Measurements from ENCODE around the gene SCN1A. TPM values are rescaled to one million over a fixed set of nuclear protein-coding genes. Genes with fewer than 3 reads are reported as not detected.

SCN1A gene
- total RNA-seq (2014; rRNA removed; shearing (Covaris generic); ENCODE audit: low replicate concordance), result not detected in 2 replicates

DNA sequence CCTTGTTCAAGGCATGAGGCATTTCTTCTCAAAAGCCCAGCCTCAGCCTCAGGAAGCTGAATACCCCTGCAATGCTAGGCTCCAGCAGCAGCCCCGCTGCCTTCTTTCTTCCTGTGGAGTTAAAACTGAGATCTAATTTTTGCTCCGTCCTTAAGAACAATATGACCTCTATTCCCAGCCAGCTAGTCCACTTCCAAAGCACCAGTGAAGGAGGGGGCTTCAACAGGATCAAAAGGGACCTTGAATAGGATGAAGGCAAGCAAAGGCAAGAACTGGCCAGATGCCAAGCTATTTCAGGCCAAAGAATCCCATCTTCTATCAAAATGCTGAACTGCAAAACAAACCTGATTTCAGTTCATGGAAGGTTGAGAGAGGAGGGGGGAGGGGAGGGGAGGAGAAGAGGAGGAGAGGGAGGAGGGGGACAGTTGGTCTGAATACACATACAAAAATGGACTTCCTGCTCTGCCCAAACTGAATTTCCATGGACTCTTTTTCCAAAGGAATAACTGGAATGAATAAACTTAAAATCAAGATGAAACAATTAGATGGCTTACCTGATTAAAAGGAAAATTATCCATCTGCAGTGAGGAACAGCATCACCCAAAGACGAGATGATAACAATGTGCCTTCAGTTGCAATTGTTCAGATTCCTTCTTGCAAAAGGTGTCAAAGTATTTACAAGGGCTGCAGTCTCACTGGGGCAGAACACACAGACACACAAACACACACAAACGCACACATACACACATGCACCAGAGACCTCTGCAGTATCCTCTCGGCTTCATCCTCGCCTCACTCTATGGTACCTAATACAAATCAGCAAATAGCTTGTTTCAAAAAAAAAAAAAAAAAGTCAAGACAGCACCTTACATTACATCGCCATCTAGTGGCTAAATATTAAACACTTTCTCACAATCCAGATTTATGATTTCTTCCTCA is at the start of gene SCN1A:
TSS of gene SCN1A (minus strand) at position 804 of the 939 bp plus-strand sequence. CDS start 54,399 bp downstream, outside the sequence.
- no peak within 1 kb of the TSS for H3K27ac ChIP-seq (ENCODE audit: low read length)
- H3K4me1 ChIP-seq (ENCODE audit: low read length), result peaks cover 3% of the 10 kb centered on the region; the same call in 1 of the 2 replicates
- peak within 1 kb of the TSS; percentile 11; the same call in 1 of the 2 replicates for H2AFZ ChIP-seq (ENCODE audit: low read length)
- H3K79me2 ChIP-seq (ENCODE audit: low read length), result no peaks in the 10 kb centered on the region
- H3K4me3 ChIP-seq (ENCODE audit: low read length), result no peak within 1 kb of the TSS
- no peak within 1 kb of the TSS for H3K9ac ChIP-seq (ENCODE audit: low read length)
- no peaks in the 10 kb centered on the region for H3K36me3 ChIP-seq (ENCODE audit: insufficient read depth, low read length)
- no peaks in the 10 kb centered on the region for H3K9me2 ChIP-seq (replicated peaks; ENCODE audit: insufficient read depth, low read length)
- H3K27me3 ChIP-seq (ENCODE audit: low read length), result no peaks in the 10 kb centered on the region; the same call in 1 of the 2 replicates
- no peak within 1 kb of the TSS for H3K4me2 ChIP-seq (ENCODE audit: low read depth, low read length, poor library complexity, severe bottlenecking)
- H4K20me1 ChIP-seq (ENCODE audit: insufficient read depth, low read depth, low read length), result no peaks in the 10 kb centered on the region
- H3K9me3 ChIP-seq (ENCODE audit: low read length), result no peaks in the 10 kb centered on the region
- peak; percentile 82 for DNase-seq

DNA sequence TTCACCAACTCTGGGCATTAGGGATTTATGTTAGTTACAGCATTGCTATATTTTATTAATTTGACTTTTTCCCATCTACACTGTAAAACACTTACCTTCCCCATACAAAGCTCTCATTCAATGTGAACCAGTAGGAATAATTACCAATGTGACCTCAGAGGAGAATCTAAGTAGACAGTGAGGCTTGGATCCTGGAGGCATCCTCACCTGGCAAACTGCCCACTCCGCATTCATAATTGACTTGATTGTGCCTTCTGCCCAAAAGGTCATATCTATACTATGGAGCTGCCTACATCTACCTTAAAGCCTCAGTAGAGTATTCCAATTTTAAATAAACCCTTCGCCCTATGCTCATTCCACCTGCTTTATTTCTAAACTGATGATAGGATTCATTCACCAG is 45.4 kb upstream of the SCN1A start:
- no peak overlapping the region for H3K9ac ChIP-seq (ENCODE audit: low read length)
- no peak overlapping the region for H2AFZ ChIP-seq (ENCODE audit: low read length)
- no peaks in the 10 kb centered on the region for H4K20me1 ChIP-seq (ENCODE audit: insufficient read depth, low read depth, low read length)
- H3K4me2 ChIP-seq (ENCODE audit: low read depth, low read length, poor library complexity, severe bottlenecking), result no peak overlapping the region
- no peaks in the 10 kb centered on the region for H3K36me3 ChIP-seq (ENCODE audit: insufficient read depth, low read length)
- H3K27ac ChIP-seq (ENCODE audit: low read length), result no peak overlapping the region
- no peak overlapping the region for H3K4me3 ChIP-seq (ENCODE audit: low read length)
- H3K79me2 ChIP-seq (ENCODE audit: low read length), result no peaks in the 10 kb centered on the region
- no peaks in the 10 kb centered on the region for H3K27me3 ChIP-seq (ENCODE audit: low read length)
- no peaks in the 10 kb centered on the region for H3K4me1 ChIP-seq (ENCODE audit: low read length)
- no peaks in the 10 kb centered on the region for H3K9me3 ChIP-seq (ENCODE audit: low read length)
- DNase-seq, result no peak
- H3K9me2 ChIP-seq (replicated peaks; ENCODE audit: insufficient read depth, low read length), result no peaks in the 10 kb centered on the region

DNA sequence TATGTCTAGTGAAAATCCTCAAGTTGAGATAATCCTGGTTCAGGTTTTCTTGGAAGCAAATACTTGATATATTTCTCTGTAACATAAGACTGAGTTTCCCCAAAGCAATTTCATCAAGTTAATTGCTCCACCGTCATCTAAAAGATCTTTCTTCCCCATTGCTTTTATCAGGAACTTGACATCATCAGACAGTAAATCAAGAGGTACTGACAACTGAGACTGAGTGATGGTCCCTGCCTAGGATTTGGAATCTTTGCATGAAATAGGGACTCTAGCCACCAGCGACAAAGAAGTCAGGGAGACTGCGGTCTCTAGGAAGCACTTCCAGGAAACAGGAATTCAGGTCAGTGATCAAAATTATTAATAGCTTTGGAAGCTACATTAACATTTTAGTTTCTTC is 43.4 kb upstream of the SCN1A start:
- Histone ChIP-seq H3K36me3 (ENCODE audit: insufficient read depth, low read length) (no peaks in the 10 kb centered on the region), H3K9me3 (ENCODE audit: low read length) (no peaks in the 10 kb centered on the region), H3K27ac (ENCODE audit: low read length) (no peak overlapping the region), H3K4me3 (ENCODE audit: low read length) (no peak overlapping the region), H3K4me2 (ENCODE audit: low read depth, low read length, poor library complexity, severe bottlenecking) (no peak overlapping the region), H3K9ac (ENCODE audit: low read length) (no peak overlapping the region), H2AFZ (ENCODE audit: low read length) (no peak overlapping the region), H3K9me2 (replicated peaks; ENCODE audit: insufficient read depth, low read length) (no peaks in the 10 kb centered on the region), H4K20me1 (ENCODE audit: insufficient read depth, low read depth, low read length) (no peaks in the 10 kb centered on the region), H3K4me1 (ENCODE audit: low read length) (no peaks in the 10 kb centered on the region), H3K79me2 (ENCODE audit: low read length) (no peaks in the 10 kb centered on the region), H3K27me3 (ENCODE audit: low read length) (no peaks in the 10 kb centered on the region)
- DNase-seq, result no peak

GRCh38 chr2:166170356-166170755 is 42.5 kb upstream of the SCN1A start:
- H3K9me2 ChIP-seq (replicated peaks; ENCODE audit: insufficient read depth, low read length), result no peaks in the 10 kb centered on the region
- H3K36me3 ChIP-seq (ENCODE audit: insufficient read depth, low read length), result no peaks in the 10 kb centered on the region
- no peak for DNase-seq
- H3K27me3 ChIP-seq (ENCODE audit: low read length), result no peaks in the 10 kb centered on the region
- no peak overlapping the region for H3K27ac ChIP-seq (ENCODE audit: low read length)
- H3K4me2 ChIP-seq (ENCODE audit: low read depth, low read length, poor library complexity, severe bottlenecking), result no peak overlapping the region
- H3K9me3 ChIP-seq (ENCODE audit: low read length), result no peaks in the 10 kb centered on the region
- no peaks in the 10 kb centered on the region for H3K4me1 ChIP-seq (ENCODE audit: low read length)
- no peaks in the 10 kb centered on the region for H3K79me2 ChIP-seq (ENCODE audit: low read length)
- H4K20me1 ChIP-seq (ENCODE audit: insufficient read depth, low read depth, low read length), result no peaks in the 10 kb centered on the region
- no peak overlapping the region for H3K9ac ChIP-seq (ENCODE audit: low read length)
- no peak overlapping the region for H2AFZ ChIP-seq (ENCODE audit: low read length)
- no peak overlapping the region for H3K4me3 ChIP-seq (ENCODE audit: low read length)

GRCh38 chr2:166167449-166167848 is 39.6 kb upstream of the SCN1A start:
- no peaks in the 10 kb centered on the region for H3K9me2 ChIP-seq (replicated peaks; ENCODE audit: insufficient read depth, low read length)
- no peak overlapping the region for H3K4me2 ChIP-seq (ENCODE audit: low read depth, low read length, poor library complexity, severe bottlenecking)
- no peak overlapping the region for H2AFZ ChIP-seq (ENCODE audit: low read length)
- DNase-seq, result no peak
- no peak overlapping the region for H3K9ac ChIP-seq (ENCODE audit: low read length)
- no peaks in the 10 kb centered on the region for H3K27me3 ChIP-seq (ENCODE audit: low read length)
- no peaks in the 10 kb centered on the region for H4K20me1 ChIP-seq (ENCODE audit: insufficient read depth, low read depth, low read length)
- no peaks in the 10 kb centered on the region for H3K4me1 ChIP-seq (ENCODE audit: low read length)
- no peak overlapping the region for H3K4me3 ChIP-seq (ENCODE audit: low read length)
- no peaks in the 10 kb centered on the region for H3K79me2 ChIP-seq (ENCODE audit: low read length)
- no peak overlapping the region for H3K27ac ChIP-seq (ENCODE audit: low read length)
- no peaks in the 10 kb centered on the region for H3K9me3 ChIP-seq (ENCODE audit: low read length)
- no peaks in the 10 kb centered on the region for H3K36me3 ChIP-seq (ENCODE audit: insufficient read depth, low read length)

DNA sequence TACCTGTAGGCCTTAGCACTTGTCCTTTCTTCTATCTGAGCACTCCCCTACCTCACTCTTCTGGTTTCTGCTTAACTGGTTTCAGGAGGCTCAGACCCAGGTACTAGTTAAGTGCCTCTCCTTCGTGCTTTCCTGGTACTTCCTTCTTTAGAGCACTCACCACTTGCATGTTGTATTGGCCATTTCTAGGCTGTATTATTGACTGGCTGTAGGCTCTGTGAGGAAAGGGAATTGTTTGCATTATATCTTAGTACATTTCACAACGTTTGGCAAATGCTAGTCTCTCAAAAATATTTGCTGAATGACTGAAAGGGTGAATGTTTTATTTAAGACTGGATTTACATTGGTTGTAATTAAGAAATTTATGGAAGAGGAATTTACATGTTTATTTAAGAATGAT is 36.0 kb upstream of the SCN1A start:
- Histone ChIP-seq H3K27ac (ENCODE audit: low read length) (no peak overlapping the region), H3K9me3 (ENCODE audit: low read length) (no peaks in the 10 kb centered on the region), H2AFZ (ENCODE audit: low read length) (no peak overlapping the region), H3K4me3 (ENCODE audit: low read length) (no peak overlapping the region), H3K4me1 (ENCODE audit: low read length) (no peaks in the 10 kb centered on the region), H3K9me2 (replicated peaks; ENCODE audit: insufficient read depth, low read length) (no peaks in the 10 kb centered on the region), H3K79me2 (ENCODE audit: low read length) (no peaks in the 10 kb centered on the region), H3K27me3 (ENCODE audit: low read length) (no peaks in the 10 kb centered on the region), H3K9ac (ENCODE audit: low read length) (no peak overlapping the region), H3K36me3 (ENCODE audit: insufficient read depth, low read length) (no peaks in the 10 kb centered on the region), H3K4me2 (ENCODE audit: low read depth, low read length, poor library complexity, severe bottlenecking) (no peak overlapping the region), H4K20me1 (ENCODE audit: insufficient read depth, low read depth, low read length) (no peaks in the 10 kb centered on the region)
- no peak for DNase-seq

DNA sequence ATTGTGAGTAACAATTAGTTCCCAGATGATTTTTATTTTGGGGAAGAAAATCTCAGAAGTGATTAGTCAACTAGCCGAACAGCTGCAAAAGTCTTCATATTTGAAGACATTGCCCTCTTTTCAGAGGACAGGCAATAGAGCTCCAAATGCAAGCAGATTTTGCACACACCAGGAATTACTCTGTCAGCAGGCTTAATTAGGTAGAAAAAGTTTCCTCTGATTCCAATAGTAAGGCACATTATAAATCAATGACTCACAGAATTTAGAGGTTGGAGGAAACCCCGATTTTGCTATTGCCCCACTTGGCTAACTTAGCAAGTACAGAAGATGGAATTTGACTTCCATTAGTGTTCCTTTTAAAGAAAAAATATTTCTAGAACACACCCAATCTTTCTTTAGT is 30.7 kb upstream of the SCN1A start:
- Histone ChIP-seq H3K9me3 (ENCODE audit: low read length) (no peaks in the 10 kb centered on the region), H3K9me2 (replicated peaks; ENCODE audit: insufficient read depth, low read length) (no peaks in the 10 kb centered on the region), H3K79me2 (ENCODE audit: low read length) (no peaks in the 10 kb centered on the region), H3K4me3 (ENCODE audit: low read length) (no peak overlapping the region), H3K27me3 (ENCODE audit: low read length) (no peaks in the 10 kb centered on the region), H3K4me2 (ENCODE audit: low read depth, low read length, poor library complexity, severe bottlenecking) (no peak overlapping the region), H2AFZ (ENCODE audit: low read length) (no peak overlapping the region), H3K27ac (ENCODE audit: low read length) (no peak overlapping the region), H3K4me1 (ENCODE audit: low read length) (no peaks in the 10 kb centered on the region), H3K9ac (ENCODE audit: low read length) (no peak overlapping the region), H3K36me3 (ENCODE audit: insufficient read depth, low read length) (no peaks in the 10 kb centered on the region), H4K20me1 (ENCODE audit: insufficient read depth, low read depth, low read length) (no peaks in the 10 kb centered on the region)
- DNase-seq, result no peak

DNA sequence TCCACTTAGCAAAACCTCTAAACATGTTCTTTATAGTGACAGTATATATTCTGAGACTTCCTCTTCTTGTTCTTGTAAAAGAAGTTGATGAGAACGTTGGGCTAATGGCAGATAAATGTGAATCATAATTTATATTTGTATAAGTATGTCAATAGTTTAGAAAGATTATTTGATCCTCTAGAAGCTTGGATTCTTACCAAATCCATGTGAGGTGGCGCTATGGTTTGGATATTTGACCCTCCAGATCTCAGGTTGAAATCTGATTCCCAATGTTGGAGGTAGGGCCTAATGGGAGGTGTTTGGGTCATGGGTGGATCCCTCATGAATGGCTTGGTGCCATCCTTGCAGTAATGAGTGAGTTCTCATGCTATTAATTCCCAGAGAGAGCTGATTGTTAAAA is 29.8 kb upstream of the SCN1A start:
- Histone ChIP-seq H3K9me3 (ENCODE audit: low read length) (no peaks in the 10 kb centered on the region), H3K79me2 (ENCODE audit: low read length) (no peaks in the 10 kb centered on the region), H3K36me3 (ENCODE audit: insufficient read depth, low read length) (no peaks in the 10 kb centered on the region), H3K27ac (ENCODE audit: low read length) (no peak overlapping the region), H3K4me3 (ENCODE audit: low read length) (no peak overlapping the region), H3K4me2 (ENCODE audit: low read depth, low read length, poor library complexity, severe bottlenecking) (no peak overlapping the region), H3K9me2 (replicated peaks; ENCODE audit: insufficient read depth, low read length) (no peaks in the 10 kb centered on the region), H3K9ac (ENCODE audit: low read length) (no peak overlapping the region), H3K4me1 (ENCODE audit: low read length) (no peaks in the 10 kb centered on the region), H2AFZ (ENCODE audit: low read length) (no peak overlapping the region), H3K27me3 (ENCODE audit: low read length) (no peaks in the 10 kb centered on the region), H4K20me1 (ENCODE audit: insufficient read depth, low read depth, low read length) (no peaks in the 10 kb centered on the region)
- DNase-seq, result no peak
